GM18508 (cell line): ENCODE data around the gene ALLC.

Experiments used
- ATAC-seq: cut with Tn5 transposase; IDR thresholded peaks from one replicate; pipeline ENCODE4 v1.9.1; 2021; ENCODE audit warnings: moderate number of reproducible peaks; ENCODE audit not compliant: insufficient read depth, unreplicated experiment

Gene ALLC

DNA sequence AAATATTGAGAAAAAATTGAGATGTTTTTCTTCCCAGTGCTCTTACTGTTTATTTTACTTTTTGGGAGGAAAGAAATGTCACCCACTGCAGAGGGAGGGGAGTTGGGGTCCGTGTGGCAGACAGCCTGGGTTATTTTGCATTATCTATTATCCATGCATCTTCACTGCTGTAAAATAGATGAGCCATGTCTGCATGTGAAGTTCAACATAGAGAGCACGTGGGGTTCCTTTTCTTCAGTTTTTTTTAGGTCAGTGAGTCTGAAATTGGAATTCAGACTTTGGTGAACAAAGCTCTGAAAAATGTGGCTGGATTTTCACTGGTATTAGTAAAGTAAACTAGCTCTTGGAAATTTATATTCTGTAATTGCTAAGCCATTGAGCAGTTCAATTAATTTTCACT is 47.8 kb downstream of the ALLC start:
- no peak for ATAC-seq

DNA sequence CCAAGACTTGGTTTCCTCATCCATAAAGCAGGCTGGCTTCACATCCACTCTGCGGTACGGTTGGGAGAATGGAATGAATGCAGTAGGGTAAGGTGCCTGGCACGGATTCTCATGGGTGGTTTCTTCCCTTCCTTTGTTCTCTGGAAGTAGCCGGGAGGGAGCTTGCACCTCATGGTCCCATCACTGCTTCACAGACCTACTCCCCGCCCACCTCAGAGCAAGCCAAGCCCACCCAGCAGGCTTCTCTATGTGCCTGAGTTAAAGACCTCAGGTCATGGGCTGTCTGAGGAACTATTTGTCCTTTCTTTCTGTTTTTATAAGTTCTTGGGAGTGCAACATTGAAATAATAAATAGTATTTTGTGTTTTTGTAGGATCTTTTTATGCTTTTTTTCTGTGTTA is 48.9 kb downstream of the ALLC start:
- no peak for ATAC-seq

DNA sequence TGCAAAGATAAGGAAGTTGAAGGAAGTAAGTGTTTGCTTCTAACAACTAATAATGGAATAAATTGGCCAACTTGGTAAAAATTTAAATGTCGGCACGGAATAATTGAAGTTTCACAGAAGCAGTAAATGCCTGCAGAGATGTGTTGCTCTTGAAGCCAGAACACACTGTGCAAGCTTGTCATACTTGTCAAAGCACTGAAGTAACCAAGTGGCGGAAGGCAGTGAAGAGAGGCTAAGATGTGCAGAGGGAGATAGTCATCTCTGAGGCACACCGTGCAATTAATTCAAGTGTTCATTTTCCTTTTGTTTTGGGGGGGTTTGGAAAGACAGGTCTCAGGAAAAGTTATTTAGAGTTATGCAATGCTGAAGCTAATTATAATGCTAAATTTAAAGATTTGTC is 50.6 kb downstream of the ALLC start:
- ATAC-seq, result no peak

DNA sequence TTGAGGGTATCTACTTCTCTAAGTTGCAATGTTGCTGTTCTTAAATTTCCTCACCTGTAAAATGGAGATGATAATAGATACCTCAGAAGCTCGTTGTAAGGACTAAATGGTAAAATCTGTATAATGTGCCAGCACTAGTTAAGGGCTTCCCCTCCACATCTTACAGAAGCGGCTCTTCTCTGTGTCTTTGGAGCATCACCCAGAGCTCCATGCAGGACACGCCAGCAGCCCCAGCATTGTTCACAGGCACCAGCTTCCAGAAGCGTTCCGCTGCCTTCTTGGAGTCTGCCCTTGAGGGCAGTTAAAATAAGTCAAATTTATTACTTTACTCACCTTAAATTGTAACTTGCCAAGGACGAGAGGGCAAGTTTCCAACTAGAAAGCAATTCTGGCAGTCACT is 51.2 kb downstream of the ALLC start:
- ATAC-seq, result no peak

DNA sequence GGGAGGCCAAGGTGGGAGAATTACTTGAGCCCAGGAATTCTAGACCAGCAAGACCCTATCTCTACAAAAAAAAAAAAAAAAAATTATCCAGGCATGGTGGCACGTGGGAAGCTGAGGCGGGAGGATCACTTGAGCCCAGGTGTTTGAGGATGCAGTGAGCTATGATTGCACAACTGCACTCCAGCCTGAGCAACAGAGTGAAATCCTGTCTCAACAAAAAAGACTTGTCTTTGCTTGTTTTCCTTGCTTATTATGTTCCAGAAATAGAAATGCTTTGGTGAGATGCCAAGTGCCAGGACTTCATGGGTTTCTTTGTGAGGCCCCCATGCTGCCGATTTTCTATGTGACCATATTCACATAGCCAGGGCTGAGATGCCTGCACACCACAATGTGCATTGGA is 54.4 kb downstream of the ALLC start:
- ATAC-seq, result no peak

DNA sequence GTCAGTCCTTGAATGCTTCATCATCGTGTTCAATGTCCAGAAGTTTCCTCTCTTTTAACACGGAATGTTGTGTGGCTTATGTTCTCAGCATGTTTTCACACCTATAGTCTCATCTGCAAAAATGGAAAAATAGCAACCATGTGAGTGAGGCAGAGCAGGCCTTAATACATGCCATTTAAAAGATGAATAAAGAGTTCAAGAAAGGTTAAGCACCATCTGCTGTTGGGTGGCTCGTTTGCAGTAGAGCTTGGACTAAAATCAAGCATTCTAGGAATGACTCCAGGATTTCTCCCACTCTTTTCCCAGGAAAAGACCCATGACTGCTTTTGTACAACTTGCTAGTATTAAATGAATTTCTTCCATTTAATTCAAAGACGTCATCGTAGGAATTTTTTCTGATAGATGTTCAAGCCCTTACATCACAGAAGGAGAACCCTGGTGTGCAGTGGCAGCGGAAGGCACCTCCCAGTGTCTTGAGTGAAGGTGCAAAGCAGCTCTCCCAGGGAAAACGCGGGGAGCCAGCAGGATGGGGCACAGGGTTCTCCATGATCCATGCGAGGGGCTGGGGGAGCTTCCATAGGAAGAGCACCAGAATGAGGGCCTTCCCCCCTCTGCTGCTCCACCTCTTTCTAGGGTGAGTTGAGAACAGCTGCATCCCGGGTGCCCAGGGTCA is 55.0 kb downstream of the ALLC start:
- ATAC-seq, result no peak

DNA sequence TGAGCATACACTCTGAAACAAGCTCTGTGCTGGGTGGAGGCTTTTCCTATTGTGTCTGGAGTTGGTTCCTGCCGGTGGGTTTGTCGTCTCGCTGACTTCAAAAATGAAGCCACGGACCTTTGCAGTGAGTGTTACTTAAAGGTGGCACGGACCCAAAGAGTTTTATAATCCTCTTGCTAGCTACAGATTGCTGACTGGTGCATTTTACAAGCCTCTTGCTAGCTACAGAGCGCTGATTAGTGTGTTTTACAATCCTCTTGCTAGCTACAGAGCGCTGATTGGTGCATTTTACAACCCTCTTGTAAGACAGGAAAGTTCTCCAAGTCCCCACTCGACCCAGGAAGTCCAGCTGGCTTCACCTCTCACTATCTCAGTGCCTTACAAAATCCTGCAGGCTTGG is 60.7 kb downstream of the ALLC start:
- ATAC-seq, result no peak

DNA sequence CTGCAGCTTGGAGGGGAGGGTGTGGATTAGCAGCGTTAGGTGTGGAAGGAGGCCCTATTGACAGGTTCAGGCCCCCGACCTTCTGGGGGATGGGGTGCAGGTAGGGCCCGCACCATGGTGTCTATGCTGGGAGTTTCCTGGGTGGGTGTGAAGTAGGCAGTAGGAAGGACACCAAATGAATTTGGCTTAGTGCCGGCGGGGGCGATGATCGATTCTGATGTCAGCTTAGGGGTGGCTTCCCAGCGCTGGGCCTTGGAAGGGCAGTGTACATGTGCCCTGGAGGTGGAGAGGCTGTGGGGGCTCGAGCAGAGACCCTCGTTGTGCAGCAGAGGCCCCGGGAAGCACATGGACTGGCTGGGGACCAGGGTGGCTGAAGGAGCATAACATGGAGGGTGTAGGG is 67.0 kb downstream of the ALLC start:
- no peak for ATAC-seq

DNA sequence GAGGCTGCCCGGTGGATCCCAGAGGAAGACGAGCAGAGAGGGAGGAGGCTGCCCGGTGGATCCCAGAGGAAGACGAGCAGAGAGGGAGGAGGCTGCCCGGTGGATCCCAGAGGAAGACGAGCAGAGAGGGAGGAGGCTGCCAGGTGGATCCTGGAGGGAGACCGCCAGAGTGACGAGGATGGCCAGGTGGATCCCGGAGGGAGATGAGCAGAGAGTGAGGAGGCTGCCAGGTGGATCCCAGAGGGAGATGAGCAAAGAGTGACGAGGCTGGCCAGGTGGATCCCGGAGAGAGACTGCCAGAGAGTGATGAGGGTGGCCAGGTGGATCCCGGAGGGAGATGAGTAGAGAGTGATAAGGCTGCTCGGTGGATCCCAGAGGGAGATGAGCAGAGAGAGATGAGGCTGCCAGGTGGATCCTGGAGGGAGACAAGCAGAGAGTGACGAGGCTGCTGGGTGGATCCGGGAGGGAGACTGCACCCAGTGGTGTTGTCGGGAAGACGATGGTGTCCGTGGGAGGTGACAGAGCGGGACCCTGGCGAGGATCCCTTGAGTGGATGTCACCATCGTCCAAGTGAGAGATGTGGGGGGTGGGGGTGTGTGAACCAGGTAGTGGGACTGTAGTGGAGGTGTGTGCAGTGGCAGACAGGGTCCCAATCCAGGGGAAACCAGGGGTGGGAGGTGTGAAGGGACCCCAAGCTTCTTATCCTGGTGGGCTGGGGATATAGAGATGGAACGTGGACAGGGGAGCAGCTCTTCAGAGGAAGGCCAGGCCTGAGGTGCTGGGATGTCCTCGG is 67.7 kb downstream of the ALLC start:
- ATAC-seq, result no peak

DNA sequence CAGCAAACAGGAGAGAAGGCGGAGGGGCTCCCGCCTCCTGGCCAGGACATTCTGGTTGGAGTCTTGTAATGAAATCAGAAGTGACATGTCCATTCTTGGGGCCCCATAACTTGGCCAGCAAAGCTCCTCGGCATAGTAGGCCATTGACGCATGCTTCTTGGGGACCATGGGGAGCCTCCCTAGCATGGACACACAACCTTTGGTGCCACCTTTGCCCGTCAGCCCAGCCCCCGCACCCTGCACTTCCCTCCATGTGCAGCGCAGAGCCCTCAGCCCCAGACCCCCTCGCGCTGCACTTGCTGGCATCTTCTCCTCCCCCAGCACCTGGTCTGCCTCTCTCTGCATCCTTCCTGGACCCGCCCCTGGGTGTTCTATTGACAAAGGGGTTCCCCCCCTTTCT is 68.5 kb downstream of the ALLC start:
- no peak for ATAC-seq

DNA sequence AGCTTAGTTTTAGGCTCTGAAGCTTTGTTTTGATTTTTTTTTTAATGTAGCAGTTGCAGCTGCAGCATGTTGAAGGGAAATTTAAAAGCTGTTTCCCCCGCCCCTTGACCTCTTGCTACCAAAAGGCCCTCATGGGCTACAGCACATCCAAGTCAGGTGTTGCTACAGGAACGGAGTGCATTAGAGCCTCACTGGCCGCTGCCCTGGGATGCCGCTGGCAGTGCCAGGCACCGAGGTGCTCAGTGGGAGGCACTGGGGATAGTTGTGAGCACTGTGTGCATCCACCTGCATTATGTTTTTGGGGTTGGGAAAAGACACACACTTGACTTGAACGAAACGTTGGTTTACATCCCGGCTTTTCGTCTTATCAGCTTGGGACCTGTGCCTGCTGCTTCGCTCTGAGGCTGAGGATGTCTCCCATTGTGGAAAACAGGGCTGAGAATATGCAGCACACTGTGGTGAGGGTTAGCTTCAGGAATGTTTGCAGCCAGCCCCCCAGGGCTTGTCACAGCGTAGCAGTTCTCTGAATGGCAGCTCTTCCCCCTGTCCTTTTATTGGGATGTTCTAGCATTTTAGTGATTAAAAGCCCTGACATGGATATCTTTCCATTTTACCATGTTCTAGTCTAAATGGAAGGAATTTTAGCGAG is 69.5 kb downstream of the ALLC start:
- no peak for ATAC-seq

DNA sequence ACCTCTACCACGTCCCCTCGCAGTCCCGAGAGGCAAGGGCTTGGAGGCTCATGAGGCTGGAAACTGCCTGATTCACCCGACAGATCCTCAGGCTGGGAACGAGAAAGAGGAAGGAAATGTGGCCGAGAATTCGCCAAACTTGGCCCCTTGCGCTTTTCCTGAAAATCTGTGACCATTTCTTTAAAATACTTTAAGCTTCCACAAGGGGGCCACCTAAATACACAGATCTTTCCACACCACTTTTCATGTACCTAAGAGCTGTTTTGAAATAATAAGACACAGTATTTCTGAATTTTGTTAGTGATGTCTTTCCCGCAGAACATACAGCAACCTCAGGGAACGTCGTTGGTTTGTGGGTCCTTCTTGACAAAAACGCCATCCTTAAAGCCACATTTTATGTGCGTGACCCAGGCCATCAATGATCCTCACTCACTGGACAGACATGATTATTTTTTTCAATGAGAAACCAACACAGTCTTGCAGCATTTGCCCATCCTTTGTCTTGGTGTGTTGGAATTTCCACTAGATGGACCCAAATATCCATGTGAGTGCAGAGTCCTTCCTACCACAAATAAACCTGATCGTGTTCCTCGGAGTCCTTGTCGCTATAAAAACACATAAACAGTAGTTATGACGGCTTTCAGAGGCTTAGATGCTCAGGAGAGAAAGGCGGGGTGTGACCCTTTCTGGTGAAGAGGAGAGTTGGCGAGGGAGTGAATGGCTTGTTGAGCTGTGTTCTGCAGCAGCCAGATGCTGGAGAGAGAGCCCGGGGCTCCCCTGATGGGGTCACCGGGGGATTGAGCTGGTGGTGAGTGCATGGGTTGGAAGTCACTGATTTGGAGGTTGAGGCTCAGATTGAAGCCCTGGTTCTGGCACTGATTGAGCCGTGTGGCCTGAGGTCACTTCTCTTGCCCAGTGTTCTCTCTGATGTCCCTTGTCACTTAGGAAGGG is 70.4 kb downstream of the ALLC start:
- no peak for ATAC-seq

DNA sequence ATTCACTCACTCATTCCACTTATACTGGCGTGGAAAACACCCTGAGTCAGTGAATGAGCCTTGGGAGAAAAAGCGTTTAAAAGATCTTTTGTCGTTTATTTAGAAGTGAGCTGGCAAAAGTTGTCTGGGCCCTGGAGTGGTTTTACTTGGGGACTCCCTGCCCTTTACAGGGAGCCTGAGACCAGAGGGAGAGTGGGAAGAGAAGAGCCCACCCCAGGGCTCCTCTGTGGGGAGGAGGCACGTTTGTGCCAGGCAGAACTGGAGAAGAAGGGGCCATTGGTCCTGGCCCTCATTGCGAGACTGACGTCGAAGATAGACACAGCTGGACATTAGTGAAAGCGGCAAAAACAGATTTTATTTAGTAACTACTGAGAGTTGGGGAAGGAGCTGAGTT is 71.1 kb downstream of the ALLC start:
- ATAC-seq, result no peak

DNA sequence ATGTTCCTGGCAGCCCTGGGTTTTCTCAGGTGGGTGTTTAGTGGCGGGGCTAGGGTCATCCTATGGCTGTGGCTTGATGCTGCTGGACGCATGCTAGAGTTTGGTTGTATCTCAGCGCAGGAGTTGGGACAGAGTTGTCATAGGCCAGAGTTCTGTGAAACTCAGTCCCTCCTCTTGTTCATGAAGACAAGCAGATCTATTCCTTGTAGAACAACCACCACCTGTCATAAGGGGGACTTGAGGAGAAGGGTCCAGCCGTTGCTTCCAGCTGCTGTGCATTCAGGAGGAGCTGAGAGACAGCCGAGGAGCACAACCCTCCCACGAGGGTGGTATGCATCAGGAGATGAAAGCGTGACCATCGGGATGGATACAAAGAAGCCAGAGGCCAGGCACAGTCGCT is 71.8 kb downstream of the ALLC start:
- no peak for ATAC-seq

DNA sequence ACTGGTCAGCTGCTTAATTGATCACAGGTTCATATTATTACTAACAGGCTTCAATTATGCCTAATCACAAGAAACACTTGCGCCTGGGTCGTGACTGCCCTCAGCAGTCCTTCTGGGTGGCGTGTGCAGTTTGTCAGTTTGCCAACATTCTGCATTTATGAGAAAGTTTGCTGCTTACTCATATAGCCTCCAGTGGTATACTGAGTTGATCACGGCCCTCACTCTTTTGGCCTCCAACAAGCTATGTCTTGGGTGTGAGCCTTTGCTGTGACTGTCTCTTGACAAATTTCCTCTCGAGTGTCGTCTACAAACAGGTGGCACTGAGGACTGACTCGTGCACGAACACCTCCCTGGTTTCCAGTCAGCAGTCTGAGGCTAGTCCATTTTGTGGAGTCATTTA is 72.6 kb downstream of the ALLC start:
- ATAC-seq, result no peak

DNA sequence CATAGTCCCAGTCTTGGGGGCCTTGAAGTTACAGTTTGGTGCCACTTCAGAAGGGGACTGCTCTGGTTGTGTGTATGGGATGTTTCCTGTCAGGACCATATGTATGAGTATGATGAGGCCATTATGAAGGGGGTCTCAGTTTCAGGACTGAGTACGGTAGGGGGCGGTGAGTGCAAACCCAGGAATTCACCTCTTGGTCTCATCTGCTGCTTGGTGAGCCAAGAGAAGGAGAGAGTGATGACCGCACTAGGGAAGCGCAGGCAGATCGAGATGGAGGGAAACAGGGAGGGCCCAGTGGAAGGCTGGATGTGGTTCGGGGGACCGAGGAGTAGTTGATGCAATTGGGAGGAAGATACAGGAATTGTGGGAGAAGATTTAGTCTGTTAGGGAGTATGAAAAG is 73.8 kb downstream of the ALLC start:
- no peak for ATAC-seq

DNA sequence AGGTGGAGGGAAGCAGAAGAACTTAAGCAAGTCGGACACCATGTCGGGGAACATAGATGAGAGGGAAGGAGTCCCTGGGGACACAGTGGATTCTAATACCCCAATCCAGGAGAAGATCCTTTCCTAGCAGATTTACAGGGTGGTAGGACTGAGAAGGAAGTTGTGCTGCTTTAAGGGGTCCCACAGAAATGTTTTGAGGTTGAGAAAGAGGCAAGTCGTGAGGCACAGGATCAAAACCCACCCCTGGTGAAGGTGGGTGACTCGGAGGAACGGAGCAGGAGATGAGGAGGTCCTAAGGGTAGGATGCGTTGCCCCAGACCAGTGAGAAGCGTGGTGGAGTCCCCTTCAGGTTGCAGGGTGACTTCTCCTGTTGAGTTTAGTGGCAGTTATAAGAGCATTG is 78.1 kb downstream of the ALLC start:
- no peak for ATAC-seq

DNA sequence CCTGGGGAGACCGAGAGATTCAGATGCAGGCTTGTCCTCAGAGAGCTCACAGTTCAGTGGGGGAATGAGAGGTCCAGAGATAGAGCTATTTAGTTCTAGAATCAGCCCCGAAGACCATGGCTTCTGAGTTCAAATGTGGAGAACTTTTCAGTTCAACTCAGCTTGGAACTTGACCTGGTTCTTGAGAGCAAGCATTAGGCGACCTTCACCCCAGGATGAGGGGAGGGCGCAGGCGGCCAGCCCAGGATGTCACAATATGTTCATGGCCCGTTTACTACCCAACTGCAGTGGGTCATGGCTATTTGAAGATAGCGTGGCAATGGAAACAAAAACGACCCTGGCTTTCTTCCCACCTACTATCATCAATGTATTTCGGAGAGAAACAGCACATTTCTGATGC is 79.1 kb downstream of the ALLC start:
- no peak for ATAC-seq

DNA sequence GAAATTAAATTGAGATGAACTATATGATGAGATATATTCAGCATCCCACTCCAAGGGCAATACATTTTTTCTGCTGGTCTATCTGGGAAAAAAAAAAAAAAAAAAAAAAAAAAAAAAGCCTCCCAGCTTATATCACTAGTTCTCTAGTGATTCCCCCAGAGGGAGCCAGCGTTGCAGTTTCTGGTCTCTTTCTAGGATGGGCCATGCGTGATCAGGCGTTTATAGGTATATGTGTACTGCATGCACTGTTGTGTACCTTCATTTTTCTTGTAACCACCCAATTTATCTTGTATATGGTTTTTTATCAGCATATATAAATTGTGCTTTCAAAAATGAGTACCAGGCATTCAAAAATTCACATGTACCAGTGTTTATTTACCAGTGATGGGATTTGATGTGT is 80.5 kb downstream of the ALLC start:
- no peak for ATAC-seq

DNA sequence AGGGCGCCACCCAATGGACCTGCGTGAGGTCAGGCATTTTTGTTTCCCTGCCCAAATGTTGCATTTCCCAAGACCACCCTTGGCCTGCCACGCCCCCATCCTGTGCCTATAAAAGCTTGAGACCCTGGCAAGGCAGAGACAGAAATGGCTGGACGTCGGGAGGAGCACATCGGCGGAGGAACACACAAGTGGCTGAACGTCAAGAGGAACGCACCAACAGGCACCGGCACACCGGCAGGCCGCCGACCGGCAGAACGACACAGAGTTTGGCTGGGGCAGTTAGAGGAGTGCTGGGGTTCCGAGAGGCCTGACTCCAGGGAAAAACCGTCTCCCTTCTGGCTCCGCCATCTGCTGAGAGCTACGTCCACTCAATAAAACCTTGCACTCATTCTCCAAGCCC is 81.3 kb downstream of the ALLC start:
- no peak for ATAC-seq

DNA sequence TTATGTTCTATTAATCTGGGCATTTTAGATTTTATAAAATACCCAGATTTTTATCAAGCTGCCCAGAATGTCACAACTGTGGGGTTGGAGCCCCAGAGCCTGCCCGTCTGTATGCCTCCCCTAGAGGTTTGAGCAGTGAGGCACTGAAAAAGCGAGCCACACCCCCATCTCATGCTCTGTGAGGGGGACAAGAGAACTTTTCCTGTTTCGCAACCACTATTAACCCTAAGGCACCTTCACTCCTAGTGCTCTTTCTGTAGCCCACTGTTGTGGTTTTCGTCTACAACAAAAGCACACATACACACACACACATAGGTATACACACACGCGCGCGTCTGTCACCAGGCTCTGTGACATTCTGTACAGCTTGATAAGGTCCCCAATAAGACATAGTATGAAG is 83.4 kb downstream of the ALLC start:
- ATAC-seq, result no peak
